ENCODE measurements around the gene NAA25.
"Not testable (repeated sequence)": the region's sequence is repeated elsewhere in the genome, so short reads cannot be mapped to it uniquely, and the experiment has no call there.

NAA25 gene

GRCh38 chr12:112116232-112117060, 7.9 kb upstream of the NAA25 start:
- peak in 50 of 51 donors; percentile 10 to 91 (median 70) for DNase-seq

DNA sequence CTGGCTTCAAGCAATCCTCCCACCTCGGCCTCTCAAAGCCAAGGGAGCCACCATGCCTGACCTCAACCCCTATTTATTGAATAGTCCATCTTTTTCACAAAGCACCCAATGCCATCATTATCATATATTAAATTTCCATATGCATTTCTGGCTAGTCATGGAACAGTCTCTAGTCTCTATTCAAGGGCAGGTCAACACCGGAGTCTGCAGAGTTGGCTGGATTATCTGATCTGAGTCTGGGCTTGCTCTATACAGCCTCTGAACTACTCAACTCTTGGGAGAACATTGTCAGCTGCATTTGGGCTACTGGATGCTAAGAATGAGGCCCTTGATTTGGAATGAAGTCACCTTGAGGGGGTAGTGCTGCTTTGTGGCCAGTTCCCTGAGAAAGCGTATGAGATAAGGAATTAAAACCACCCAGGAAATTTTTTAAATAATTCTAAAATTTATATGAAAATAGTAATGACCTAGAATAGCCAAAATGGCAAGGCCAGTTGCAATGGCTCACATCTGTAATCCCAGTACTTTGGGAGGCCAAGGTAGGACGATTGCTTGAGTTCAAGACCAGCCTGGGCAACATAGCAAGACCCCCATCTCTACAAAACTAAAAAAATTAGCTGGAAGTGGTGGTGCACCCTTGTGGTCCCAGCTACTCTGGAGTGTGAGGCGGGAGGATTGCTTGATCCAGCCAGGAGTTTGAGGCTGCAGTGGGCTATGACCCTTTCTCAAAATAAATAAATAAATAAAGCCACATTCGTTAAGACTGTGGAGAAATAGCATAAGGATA, 6.9 kb upstream of the NAA25 start:
- no peak for DNase-seq

GRCh38 chr12:112112409-112113133, 4.0 kb upstream of the NAA25 start:
- DNase-seq, result no peak

- peak in 1 of 51 donors; percentile 11 for DNase-seq
Measured at GRCh38 chr12:112111931-112112330, 3.3 kb upstream of the NAA25 start.

DNA sequence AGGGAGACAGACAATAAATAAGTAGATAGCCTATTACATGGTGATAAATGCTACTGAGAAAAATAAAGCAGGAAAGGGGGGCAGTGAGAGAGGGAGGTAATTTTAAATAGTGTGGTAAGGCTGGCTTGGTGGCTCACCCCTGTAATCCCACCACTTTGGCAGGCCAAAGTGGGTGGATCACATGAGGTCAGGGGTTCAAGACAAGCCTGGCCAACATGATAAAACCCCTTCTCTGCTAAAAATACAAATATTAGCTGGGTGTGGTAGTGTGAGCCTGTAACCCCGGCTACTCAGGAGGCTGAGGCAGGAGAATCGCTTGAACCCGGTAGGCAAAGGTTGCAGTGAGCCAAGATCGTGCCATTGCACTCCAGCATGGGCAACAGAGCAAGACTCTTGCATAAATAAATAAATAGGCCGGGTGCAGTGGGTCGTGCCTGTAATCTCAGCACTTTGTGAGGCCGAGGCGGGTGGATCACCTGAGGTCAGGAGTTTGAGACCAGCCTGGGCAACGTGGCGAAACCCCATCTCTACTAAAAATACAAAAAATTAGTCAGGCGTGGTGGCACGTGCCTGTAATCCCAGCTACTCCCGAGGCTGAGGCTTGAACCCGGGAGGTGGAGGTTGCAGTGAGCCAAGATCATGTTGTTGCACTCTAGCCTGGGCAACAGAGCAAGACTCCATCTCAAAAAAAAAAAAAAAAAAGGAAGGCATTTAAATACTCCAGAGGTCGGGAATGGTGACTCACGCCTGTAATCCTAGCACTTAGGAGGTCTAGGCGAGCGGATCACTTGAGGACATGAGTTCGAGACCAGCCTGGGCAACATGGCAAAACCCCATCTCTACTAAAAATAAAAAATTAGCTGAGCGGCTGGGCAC, 2.4 kb upstream of the NAA25 start:
- DNase-seq, result not testable (repeated sequence)

GRCh38 chr12:112107306-112108201, 1.0 kb downstream of the NAA25 start:
- peak in 9 of 51 donors; percentile 16 to 49 (median 31) for DNase-seq

DNA sequence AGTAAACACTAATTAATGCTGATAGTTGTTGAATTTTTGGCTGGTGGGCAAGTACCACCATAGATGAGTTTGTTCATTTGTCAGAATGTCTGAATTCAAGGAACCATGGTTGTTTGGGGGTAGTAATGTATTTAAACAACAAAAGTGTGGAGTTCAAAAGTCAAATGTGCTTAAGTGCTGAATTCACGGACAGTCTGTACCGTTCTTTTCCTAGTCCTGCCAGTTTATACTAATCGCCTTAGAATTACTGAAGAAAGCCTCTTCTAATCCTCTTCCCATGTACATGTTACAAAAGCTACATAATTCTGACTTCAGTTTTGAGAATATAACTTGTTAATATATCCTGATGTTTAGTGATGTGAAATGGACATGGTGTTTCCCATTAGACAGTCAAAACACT, 2.7 kb downstream of the NAA25 start:
- DNase-seq, result no peak

- DNase-seq, result no peak
Measured at GRCh38 chr12:112103758-112104503, 4.7 kb downstream of the NAA25 start.

- DNase-seq, result not testable (repeated sequence)
Measured at GRCh38 chr12:112102746-112103145, 5.8 kb downstream of the NAA25 start.

DNA sequence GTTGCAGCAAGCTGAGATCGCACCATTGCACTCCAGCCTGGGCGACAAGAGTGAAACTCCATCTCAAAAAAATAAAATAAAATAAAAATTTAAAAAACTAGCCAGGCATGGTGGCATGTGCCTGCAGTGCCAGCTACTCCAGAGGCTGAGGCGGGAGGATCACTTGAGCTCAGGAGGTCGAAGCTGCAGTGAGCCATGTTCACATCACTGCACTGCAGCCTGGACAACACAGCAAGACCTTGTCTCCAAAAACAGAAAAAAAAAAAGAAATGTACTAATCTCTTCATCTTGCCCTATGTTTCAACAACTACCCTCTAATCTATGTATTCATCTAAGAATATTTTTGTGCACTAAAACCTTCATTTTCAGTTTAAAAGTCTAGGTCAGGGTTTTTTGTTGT, 6.5 kb downstream of the NAA25 start:
- DNase-seq, result no peak

GRCh38 chr12:112100500-112100899, 8.1 kb downstream of the NAA25 start:
- DNase-seq, result not testable (repeated sequence)

DNA sequence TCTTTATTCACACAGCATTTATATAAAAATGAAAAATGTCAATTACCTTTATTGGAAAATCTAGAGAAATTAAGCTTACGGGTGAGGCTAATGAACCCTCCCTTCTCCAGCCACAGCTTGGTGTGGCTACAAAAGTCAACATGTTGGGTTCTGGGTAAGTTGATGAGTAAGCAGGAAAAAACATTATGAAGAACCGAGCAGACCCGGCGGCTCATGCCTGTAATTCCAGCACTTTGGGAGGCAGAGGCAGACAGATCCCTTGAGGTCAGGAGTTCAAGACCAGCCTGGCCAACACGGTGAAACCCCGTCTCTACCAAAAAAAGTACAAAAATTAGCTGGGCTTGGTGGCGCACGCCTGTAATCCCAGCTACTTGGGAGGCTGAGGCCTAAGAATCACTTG, 10.9 kb downstream of the NAA25 start:
- DNase-seq, result no peak

- no peak for DNase-seq
Measured at GRCh38 chr12:112096667-112097066, 11.9 kb downstream of the NAA25 start.

- no peak for DNase-seq
Measured at GRCh38 chr12:112096070-112096469, 12.5 kb downstream of the NAA25 start.

GRCh38 chr12:112091563-112091962, 17.0 kb downstream of the NAA25 start:
- DNase-seq, result no peak

GRCh38 chr12:112087851-112088250, 20.7 kb downstream of the NAA25 start:
- no peak for DNase-seq

- no peak for DNase-seq
Measured at GRCh38 chr12:112087055-112087850, 21.3 kb downstream of the NAA25 start.

DNA sequence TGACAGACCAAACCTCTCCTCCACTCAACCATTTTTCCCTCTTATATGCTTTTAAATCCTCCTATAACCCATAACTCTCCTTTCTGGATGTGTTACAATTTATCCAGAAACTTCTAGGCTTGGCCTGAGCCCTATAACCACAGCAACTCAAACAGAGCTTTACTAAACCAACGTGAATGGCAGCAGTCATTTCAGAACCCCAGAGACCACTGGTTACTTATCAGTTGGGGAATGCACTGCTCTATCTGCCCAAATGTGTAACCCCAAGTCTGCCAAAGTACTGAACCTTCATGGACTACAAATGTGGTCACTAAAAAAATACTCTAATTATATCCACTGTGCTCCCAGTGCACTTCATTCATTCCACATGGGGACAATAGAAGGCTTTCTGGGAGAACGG, 42.0 kb downstream of the NAA25 start:
- DNase-seq, result no peak

All from hypothalamus (tissue), 51 donors.